ENCODE results near the gene SPAG6. TPM values are rescaled to one million over a fixed set of nuclear protein-coding genes. Genes with fewer than 3 reads are reported as not detected.

Gene SPAG6
- total and polyA plus RNA-seq, 2 of the 4 experiments (the other 2 are of a cell fraction) = not detected

GRCh38 chr10:22426653-22427052, 81.4 kb downstream of the SPAG6 start:
- H3K56ac ChIP-seq (ENCODE audit: extremely low read depth, insufficient read depth, low read length) = no peak overlapping the region
- intact Hi-C loops (cut with micrococcal nuclease) (loop anchor here (5.0 kb wide), 1 partner anchor 199 kb away; no protein-coding TSS in a partner anchor), dilution Hi-C loops (cut with HindIII; ENCODE audit: low sequenced_read_pairs, unreplicated experiment) (no loop called here), in situ Hi-C loops (cut with MboI; ENCODE audit: low sequenced_read_pairs) (loop anchor here (25.0 kb wide), 1 partner anchor 914 kb away; no protein-coding TSS in a partner anchor)
- no peak overlapping the region for H4K91ac ChIP-seq (ENCODE audit: insufficient read depth, low read depth, low read length)
- POLR2A ChIA-PET (ENCODE audit: unreplicated experiment) = no interaction called here
- no CpG with 5 or more reads among the region's 5 CpGs for WGBS, 2 experiments (ENCODE audit: extremely low coverage in 2 of 2, insufficient read length in 1 of 2)
- no peaks in the 10 kb centered on the region; the same call in 1 of the 2 replicates for H3K27me3 ChIP-seq (ENCODE audit: control insufficient read depth, insufficient read depth, low read length)
- peaks cover 7% of the 10 kb centered on the region for H3K4me1 ChIP-seq (ENCODE audit: control insufficient read depth, insufficient read depth, low read length)
- no peaks in the 10 kb centered on the region for H3K36me3 ChIP-seq (ENCODE audit: control insufficient read depth, insufficient read depth, low read length)
- H3K79me1 ChIP-seq (ENCODE audit: low read depth in 1 of 2, low read length in 2 of 2) = no peaks in the 10 kb centered on the region
- H3K18ac ChIP-seq (ENCODE audit: low read depth, low read length) = no peak overlapping the region
- DNase-seq (no peak), ATAC-seq (ENCODE audit: low read depth) (no peak)
- H2AK9ac ChIP-seq (replicated peaks; ENCODE audit: low read depth, low read length, poor library complexity) = no peak overlapping the region
- H4K20me1 ChIP-seq (ENCODE audit: insufficient read depth, low read length) = no peaks in the 10 kb centered on the region
- no peak overlapping the region for H3K9ac ChIP-seq (ENCODE audit: low read depth, low read length)
- H4K5ac ChIP-seq (ENCODE audit: low read depth, low read length) = no peak overlapping the region
- H2BK5ac ChIP-seq (ENCODE audit: low read depth, low read length, poor library complexity, severe bottlenecking) = no peak overlapping the region
- H3K9me1 ChIP-seq (ENCODE audit: insufficient read depth, low read length) = peaks cover 5% of the 10 kb centered on the region; the same call in 1 of the 2 replicates
- H2BK20ac ChIP-seq (ENCODE audit: low read depth, low read length) = no peak overlapping the region
- no peak overlapping the region for H2AFZ ChIP-seq (replicated peaks; ENCODE audit: low read length, poor library complexity)
- no TSS peak for BruUV-seq (replicated peaks)
- H3K14ac ChIP-seq (replicated peaks; ENCODE audit: low read depth, low read length) = no peak overlapping the region
- H3K9me3 ChIP-seq (ENCODE audit: control insufficient read depth, insufficient read depth, low read length) = no peaks in the 10 kb centered on the region
- H2BK15ac ChIP-seq (ENCODE audit: low read depth, low read length) = no peak overlapping the region
- TF ChIP-seq POLR2A (IDR thresholded peaks at IDR 0.05; ENCODE audit: low read depth, low read length) (no peak), CHD1 (IDR thresholded peaks at IDR 0.05; ENCODE audit: low read depth, low read length) (no peak)
- no peak overlapping the region for H4K8ac ChIP-seq (ENCODE audit: low read depth in 2 of 2, low read length in 2 of 2)
- no peak overlapping the region for H2BK120ac ChIP-seq (ENCODE audit: low read depth, low read length)
- no peak overlapping the region for H3K27ac ChIP-seq (ENCODE audit: insufficient read depth, low read length)
- CTCF ChIA-PET = no interaction called here
- H3K4me3 ChIP-seq (ENCODE audit: insufficient read depth, low read depth, low read length) = no peak overlapping the region
- no peak overlapping the region for H2AK5ac ChIP-seq (ENCODE audit: low read depth, low read length)
- H3K23ac ChIP-seq (ENCODE audit: low read depth, low read length) = no peak overlapping the region
- no peak overlapping the region for H3K4ac ChIP-seq (ENCODE audit: low read depth, low read length)
- no peak overlapping the region for H3K4me2 ChIP-seq (ENCODE audit: low read depth, low read length)
